Measurements from ENCODE around the gene CFAP20DC.
"Not testable (repeated sequence)": the region's sequence is repeated elsewhere in the genome, so short reads cannot be mapped to it uniquely, and the experiment has no call there.

CFAP20DC gene

DNA sequence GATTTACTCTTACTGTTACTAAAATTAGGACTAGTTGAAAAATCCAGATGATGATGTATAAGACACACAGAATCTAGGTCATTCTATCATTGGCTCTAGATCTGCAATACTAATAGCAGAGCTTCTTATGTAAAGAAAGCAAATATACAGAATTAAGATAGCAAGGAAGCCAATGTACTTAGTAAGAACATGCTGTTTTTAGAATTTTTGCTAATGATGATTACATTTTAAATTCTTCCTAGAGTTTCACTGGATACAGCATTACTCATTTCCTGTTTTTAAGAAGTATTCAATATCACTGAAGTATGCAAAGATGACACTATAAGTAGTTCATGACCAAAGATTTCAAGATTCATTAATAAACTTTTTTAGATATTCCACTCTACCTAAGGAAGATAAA, 60.7 kb downstream of the CFAP20DC start:
- FAIRE-seq (no peak), DNase-seq (ENCODE audit: insufficient read length, low spot score) (no peak)
- TF ChIP-seq POU2F2 (IDR thresholded peaks at IDR 0.05; ENCODE audit: low read depth, low read length) (no peak), PAX5 (IDR thresholded peaks at IDR 0.05; ENCODE audit: insufficient read depth, low read length, severe bottlenecking) (no peak), TAF1 (IDR thresholded peaks at IDR 0.05; ENCODE audit: low read depth, low read length) (no peak), POLR2A (IDR thresholded peaks at IDR 0.05; ENCODE audit: low read depth, low read length) (no peak), SPI1 (IDR thresholded peaks at IDR 0.05; ENCODE audit: low read depth, low read length) (no peak), POLR2AphosphoS5 (IDR thresholded peaks at IDR 0.05; ENCODE audit: low read depth, low read length) (no peak)

- DNase-seq (ENCODE audit: insufficient read length, low spot score): no peak
- no peak for FAIRE-seq
- TF ChIP-seq POLR2AphosphoS5 (IDR thresholded peaks at IDR 0.05; ENCODE audit: low read depth, low read length) (no peak), POLR2A (IDR thresholded peaks at IDR 0.05; ENCODE audit: low read depth, low read length) (no peak), POU2F2 (IDR thresholded peaks at IDR 0.05; ENCODE audit: low read depth, low read length) (no peak), SPI1 (IDR thresholded peaks at IDR 0.05; ENCODE audit: low read depth, low read length) (no peak), PAX5 (IDR thresholded peaks at IDR 0.05; ENCODE audit: insufficient read depth, low read length, severe bottlenecking) (no peak), TAF1 (IDR thresholded peaks at IDR 0.05; ENCODE audit: low read depth, low read length) (no peak)
Observed at GRCh38 chr3:58988041-58988440, 61.8 kb downstream of the CFAP20DC start.

DNA sequence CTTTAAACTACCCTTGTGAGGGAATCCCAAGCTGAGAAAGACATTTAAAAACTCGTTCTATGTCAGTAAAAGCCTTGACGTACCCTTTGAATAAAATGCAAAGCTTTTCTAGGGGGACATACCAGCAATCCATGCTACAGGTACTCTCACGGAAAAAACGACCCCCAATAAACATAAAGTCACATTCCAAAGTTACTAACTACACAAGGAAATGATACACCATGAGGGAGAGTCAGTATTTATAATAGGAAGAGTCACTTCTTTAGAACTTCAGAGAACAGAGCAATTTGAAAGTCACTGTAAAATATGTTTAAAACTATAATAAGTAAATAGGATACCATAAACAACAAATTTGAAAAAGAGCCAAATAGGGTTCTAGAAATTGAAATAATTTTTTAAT, 63.2 kb downstream of the CFAP20DC start:
- DNase-seq (ENCODE audit: insufficient read length, low spot score) (no peak), FAIRE-seq (no peak)
- TF ChIP-seq PAX5 (IDR thresholded peaks at IDR 0.05; ENCODE audit: insufficient read depth, low read length, severe bottlenecking) (no peak), POU2F2 (IDR thresholded peaks at IDR 0.05; ENCODE audit: low read depth, low read length) (no peak), POLR2A (IDR thresholded peaks at IDR 0.05; ENCODE audit: low read depth, low read length) (no peak), POLR2AphosphoS5 (IDR thresholded peaks at IDR 0.05; ENCODE audit: low read depth, low read length) (no peak), SPI1 (IDR thresholded peaks at IDR 0.05; ENCODE audit: low read depth, low read length) (no peak)

- DNase-seq (ENCODE audit: insufficient read length, low spot score) (no peak), FAIRE-seq (no peak)
- TF ChIP-seq POLR2A (IDR thresholded peaks at IDR 0.05; ENCODE audit: low read depth, low read length) (no peak), PAX5 (IDR thresholded peaks at IDR 0.05; ENCODE audit: insufficient read depth, low read length, severe bottlenecking) (no peak), SPI1 (IDR thresholded peaks at IDR 0.05; ENCODE audit: low read depth, low read length) (no peak), TAF1 (IDR thresholded peaks at IDR 0.05; ENCODE audit: low read depth, low read length) (no peak), POLR2AphosphoS5 (IDR thresholded peaks at IDR 0.05; ENCODE audit: low read depth, low read length) (no peak), POU2F2 (IDR thresholded peaks at IDR 0.05; ENCODE audit: low read depth, low read length) (no peak)
Observed at GRCh38 chr3:58979840-58980239, 70.0 kb downstream of the CFAP20DC start.

DNA sequence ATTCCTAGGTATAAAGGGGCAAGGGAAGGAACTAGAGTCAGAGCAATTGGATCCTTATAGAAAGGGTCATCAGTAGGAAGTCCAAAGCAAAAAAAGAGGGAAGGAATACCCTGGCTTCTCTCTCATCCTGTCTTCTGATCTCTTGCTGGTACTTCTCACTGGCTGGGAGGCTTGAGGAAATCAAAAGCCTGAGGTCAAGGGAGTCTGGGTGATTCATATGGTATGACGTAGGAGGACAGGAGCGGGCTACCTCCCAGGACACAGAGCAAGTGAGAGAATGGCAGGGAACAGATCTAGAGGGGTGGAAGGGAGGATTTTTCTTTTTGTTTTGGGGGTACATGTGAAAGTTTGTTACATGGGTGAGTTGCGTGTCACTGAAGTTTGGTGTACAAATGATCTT, 76.0 kb downstream of the CFAP20DC start:
- DNase-seq (ENCODE audit: insufficient read length, low spot score) (no peak), FAIRE-seq (no peak)
- TF ChIP-seq PAX5 (IDR thresholded peaks at IDR 0.05; ENCODE audit: insufficient read depth, low read length, severe bottlenecking): no peak
- TF ChIP-seq SPI1 (IDR thresholded peaks at IDR 0.05; ENCODE audit: low read depth, low read length): no peak
- no peak for TF ChIP-seq POU2F2 (IDR thresholded peaks at IDR 0.05; ENCODE audit: low read depth, low read length)
- TF ChIP-seq POLR2AphosphoS5 (IDR thresholded peaks at IDR 0.05; ENCODE audit: low read depth, low read length): no peak
- no peak for TF ChIP-seq TAF1 (IDR thresholded peaks at IDR 0.05; ENCODE audit: low read depth, low read length)
- no peak for TF ChIP-seq POLR2A (IDR thresholded peaks at IDR 0.05; ENCODE audit: low read depth, low read length)

DNA sequence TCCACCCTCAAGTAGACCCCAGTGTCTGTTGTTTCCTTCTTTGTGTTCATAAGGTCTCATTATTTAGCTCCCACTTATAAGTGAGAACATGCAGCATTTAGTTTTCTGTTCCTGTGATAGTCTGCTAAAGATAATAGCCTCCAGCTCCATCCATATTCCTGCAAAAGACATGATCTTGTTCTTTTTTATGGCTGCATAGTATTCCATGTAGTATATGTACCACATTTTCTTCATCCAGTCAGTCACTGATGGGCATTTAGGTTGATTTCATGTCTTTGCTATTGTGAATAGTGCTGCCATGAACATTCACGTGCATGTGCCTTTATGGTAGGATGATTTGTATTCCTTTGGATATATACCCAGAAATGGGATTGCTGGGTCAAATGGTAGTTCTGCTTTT, 82.0 kb downstream of the CFAP20DC start:
- not testable (repeated sequence) for FAIRE-seq

DNA sequence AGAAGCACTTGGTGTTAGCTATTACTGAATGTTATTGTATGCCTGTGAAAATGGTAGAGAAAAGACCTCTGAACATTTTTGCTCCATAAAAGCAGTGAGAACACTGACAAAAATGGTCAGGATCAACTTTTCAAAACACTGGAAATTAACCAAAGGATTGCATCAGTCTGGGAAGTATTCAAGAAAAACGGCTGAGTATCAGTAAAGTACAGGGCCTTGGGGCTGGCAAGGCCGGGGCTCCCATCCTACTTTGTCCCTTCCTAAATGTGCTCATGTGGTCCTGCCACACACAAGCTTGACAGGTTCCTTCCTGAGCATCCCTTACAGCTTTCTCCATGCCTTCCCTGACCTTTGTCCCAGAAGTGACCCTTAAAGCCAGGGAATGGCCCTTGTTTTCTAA, 84.0 kb downstream of the CFAP20DC start:
- TF ChIP-seq TAF1 (IDR thresholded peaks at IDR 0.05; ENCODE audit: low read depth, low read length) (no peak), POLR2A (IDR thresholded peaks at IDR 0.05; ENCODE audit: low read depth, low read length) (no peak), PAX5 (IDR thresholded peaks at IDR 0.05; ENCODE audit: insufficient read depth, low read length, severe bottlenecking) (no peak), POLR2AphosphoS5 (IDR thresholded peaks at IDR 0.05; ENCODE audit: low read depth, low read length) (no peak), POU2F2 (IDR thresholded peaks at IDR 0.05; ENCODE audit: low read depth, low read length) (no peak), SPI1 (IDR thresholded peaks at IDR 0.05; ENCODE audit: low read depth, low read length) (no peak)
- no peak for DNase-seq (ENCODE audit: insufficient read length, low spot score)
- FAIRE-seq: no peak

More for the DNA sequence above, 82.0 kb downstream of the CFAP20DC start:
- DNase-seq (ENCODE audit: insufficient read length, low spot score): not testable (repeated sequence)

GRCh38 chr3:58963928-58964503, 85.8 kb downstream of the CFAP20DC start:
- TF ChIP-seq SPI1 (IDR thresholded peaks at IDR 0.05; ENCODE audit: low read depth, low read length): no peak
- no peak for TF ChIP-seq POLR2AphosphoS5 (IDR thresholded peaks at IDR 0.05; ENCODE audit: low read depth, low read length)
- no peak for TF ChIP-seq TAF1 (IDR thresholded peaks at IDR 0.05; ENCODE audit: low read depth, low read length)
- no peak for TF ChIP-seq POLR2A (IDR thresholded peaks at IDR 0.05; ENCODE audit: low read depth, low read length)
- TF ChIP-seq PAX5 (IDR thresholded peaks at IDR 0.05; ENCODE audit: insufficient read depth, low read length, severe bottlenecking): no peak
- no peak for TF ChIP-seq POU2F2 (IDR thresholded peaks at IDR 0.05; ENCODE audit: low read depth, low read length)
- FAIRE-seq (no peak), DNase-seq (ENCODE audit: insufficient read length, low spot score) (no peak)

DNA sequence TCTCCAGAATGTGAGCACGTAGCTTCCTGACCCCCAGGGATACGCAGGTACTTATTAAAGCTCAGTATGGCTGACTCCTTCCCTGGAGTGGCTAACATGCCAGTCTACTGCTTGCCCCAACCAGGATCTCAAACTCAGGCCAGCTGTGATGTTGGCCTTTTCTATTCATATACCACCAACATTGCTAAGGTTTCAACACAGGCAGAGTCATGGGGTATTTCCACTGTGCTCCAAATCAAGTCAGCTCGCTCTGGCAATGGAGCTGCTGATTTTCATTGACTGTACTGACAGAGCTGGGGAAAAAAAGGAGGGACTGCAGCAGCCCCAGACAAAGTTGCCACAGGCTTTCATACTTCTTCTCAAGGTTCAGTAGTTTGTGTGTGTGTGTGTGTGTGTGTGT, 87.0 kb downstream of the CFAP20DC start:
- FAIRE-seq (no peak), DNase-seq (ENCODE audit: insufficient read length, low spot score) (no peak)
- TF ChIP-seq POLR2AphosphoS5 (IDR thresholded peaks at IDR 0.05; ENCODE audit: low read depth, low read length) (no peak), POLR2A (IDR thresholded peaks at IDR 0.05; ENCODE audit: low read depth, low read length) (no peak), SPI1 (IDR thresholded peaks at IDR 0.05; ENCODE audit: low read depth, low read length) (no peak), POU2F2 (IDR thresholded peaks at IDR 0.05; ENCODE audit: low read depth, low read length) (no peak), TAF1 (IDR thresholded peaks at IDR 0.05; ENCODE audit: low read depth, low read length) (no peak), PAX5 (IDR thresholded peaks at IDR 0.05; ENCODE audit: insufficient read depth, low read length, severe bottlenecking) (no peak)

GRCh38 chr3:58962040-58962651, 87.7 kb downstream of the CFAP20DC start:
- FAIRE-seq (no peak), DNase-seq (ENCODE audit: insufficient read length, low spot score) (no peak)
- TF ChIP-seq POLR2A (IDR thresholded peaks at IDR 0.05; ENCODE audit: low read depth, low read length): no peak
- TF ChIP-seq PAX5 (IDR thresholded peaks at IDR 0.05; ENCODE audit: insufficient read depth, low read length, severe bottlenecking): no peak
- TF ChIP-seq TAF1 (IDR thresholded peaks at IDR 0.05; ENCODE audit: low read depth, low read length): no peak
